Chondrocyte (in vitro differentiated cells): ENCODE results near the gene TNPO1. TPM values are rescaled to one million over a fixed set of nuclear protein-coding genes. Genes with fewer than 3 reads are reported as not detected.

Experiments
- DNase-seq: peaks from one replicate; pipeline ENCODE4 v3.0.0; 2021; ENCODE audit warnings: mixed read lengths, low spot score
- H3K27ac Mint-ChIP-seq: one replicate; pipeline ENCODE4 v1.8.0; 2021; ENCODE audit warnings: mild to moderate bottlenecking, moderate library complexity, mixed read lengths; ENCODE audit not compliant: unreplicated experiment
- H3K27me3 Mint-ChIP-seq: 2 replicates; pipeline ENCODE4 v1.8.0; 2021; ENCODE audit warnings: low read depth, mixed read lengths
- H3K36me3 Mint-ChIP-seq: 2 replicates; pipeline ENCODE4 v1.8.0; 2021; ENCODE audit warnings: low read depth, mixed read lengths
- H3K4me1 Mint-ChIP-seq: 2 replicates; pipeline ENCODE4 v1.8.0; 2021; ENCODE audit warnings: low read depth, mild to moderate bottlenecking, mixed read lengths
- H3K4me3 Mint-ChIP-seq: one replicate; pipeline ENCODE4 v1.8.0; 2021; ENCODE audit warnings: mild to moderate bottlenecking, moderate library complexity, mixed read lengths; ENCODE audit not compliant: unreplicated experiment
- H3K9me3 Mint-ChIP-seq: 2 replicates; pipeline ENCODE4 v1.8.0; 2021; ENCODE audit warnings: low read depth, mixed read lengths
- total RNA-seq: library from RNA; stranded (reverse); gene quantifications from 3 replicates; pipeline ENCODE4 v1.2.1, GENCODE V29; 2021
- TF ChIP-seq, protein P1 (sequence below): fragments of 200-600 bp; sonication (generic); IDR thresholded peaks from 2 replicates; pipeline ENCODE4 v1.5.0; 2021; ENCODE audit warnings: antibody characterized with exemption, mild to moderate bottlenecking, moderate library complexity

TNPO1 gene
- total RNA-seq, 1 donor from 2014 or later, result 132 TPM

- no peak for DNase-seq
- no peaks in the 10 kb centered on the region for H3K27me3 Mint-ChIP-seq
- no peaks in the 10 kb centered on the region for H3K36me3 Mint-ChIP-seq
- H3K9me3 Mint-ChIP-seq, result no peaks in the 10 kb centered on the region
- peaks cover 19% of the 10 kb centered on the region for H3K4me1 Mint-ChIP-seq
- no peak overlapping the region for H3K27ac Mint-ChIP-seq
- H3K4me3 Mint-ChIP-seq, result no peak overlapping the region
- TF ChIP-seq, protein P1, sequence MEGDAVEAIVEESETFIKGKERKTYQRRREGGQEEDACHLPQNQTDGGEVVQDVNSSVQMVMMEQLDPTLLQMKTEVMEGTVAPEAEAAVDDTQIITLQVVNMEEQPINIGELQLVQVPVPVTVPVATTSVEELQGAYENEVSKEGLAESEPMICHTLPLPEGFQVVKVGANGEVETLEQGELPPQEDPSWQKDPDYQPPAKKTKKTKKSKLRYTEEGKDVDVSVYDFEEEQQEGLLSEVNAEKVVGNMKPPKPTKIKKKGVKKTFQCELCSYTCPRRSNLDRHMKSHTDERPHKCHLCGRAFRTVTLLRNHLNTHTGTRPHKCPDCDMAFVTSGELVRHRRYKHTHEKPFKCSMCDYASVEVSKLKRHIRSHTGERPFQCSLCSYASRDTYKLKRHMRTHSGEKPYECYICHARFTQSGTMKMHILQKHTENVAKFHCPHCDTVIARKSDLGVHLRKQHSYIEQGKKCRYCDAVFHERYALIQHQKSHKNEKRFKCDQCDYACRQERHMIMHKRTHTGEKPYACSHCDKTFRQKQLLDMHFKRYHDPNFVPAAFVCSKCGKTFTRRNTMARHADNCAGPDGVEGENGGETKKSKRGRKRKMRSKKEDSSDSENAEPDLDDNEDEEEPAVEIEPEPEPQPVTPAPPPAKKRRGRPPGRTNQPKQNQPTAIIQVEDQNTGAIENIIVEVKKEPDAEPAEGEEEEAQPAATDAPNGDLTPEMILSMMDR, result no peak
Observed at GRCh38 chr5:72947498-72947897, 131.0 kb downstream of the TNPO1 start.

DNA sequence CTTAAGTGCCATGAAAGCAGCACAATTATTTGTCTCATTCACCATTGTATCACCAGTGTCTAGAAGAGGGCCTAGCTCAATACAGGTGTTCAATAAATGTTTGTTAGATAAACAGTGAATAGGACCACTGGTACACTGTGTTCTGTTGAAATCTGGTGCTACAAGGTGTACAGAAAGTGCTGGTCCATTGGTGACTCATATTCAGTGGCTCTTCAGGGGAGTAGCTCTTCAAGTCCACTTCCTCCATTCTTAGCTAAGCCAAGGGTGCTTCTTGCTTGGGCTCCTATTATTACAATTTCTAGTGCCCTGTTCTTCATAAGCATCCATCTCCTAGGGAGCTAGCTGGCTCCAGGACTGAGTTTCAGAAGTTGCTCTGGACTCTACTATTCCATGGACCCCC is 133.0 kb downstream of the TNPO1 start:
- H3K4me1 Mint-ChIP-seq, result peaks cover 28% of the 10 kb centered on the region
- DNase-seq, result no peak
- TF ChIP-seq, protein P1, result no peak
- H3K36me3 Mint-ChIP-seq, result no peaks in the 10 kb centered on the region
- no peaks in the 10 kb centered on the region for H3K27me3 Mint-ChIP-seq
- no peak overlapping the region for H3K27ac Mint-ChIP-seq
- H3K9me3 Mint-ChIP-seq, result no peaks in the 10 kb centered on the region
- no peak overlapping the region for H3K4me3 Mint-ChIP-seq

- peak overlapping the region; percentile 0 for H3K27ac Mint-ChIP-seq
- H3K9me3 Mint-ChIP-seq, result no peaks in the 10 kb centered on the region
- TF ChIP-seq, protein P1, result no peak
- DNase-seq, result no peak
- peaks cover 33% of the 10 kb centered on the region for H3K4me1 Mint-ChIP-seq
- H3K36me3 Mint-ChIP-seq, result no peaks in the 10 kb centered on the region
- H3K27me3 Mint-ChIP-seq, result no peaks in the 10 kb centered on the region
- H3K4me3 Mint-ChIP-seq, result no peak overlapping the region
Observed at GRCh38 chr5:72951671-72952468, 135.4 kb downstream of the TNPO1 start.

GRCh38 chr5:72954389-72954788 is 137.9 kb downstream of the TNPO1 start:
- no peak for DNase-seq
- Mint-ChIP-seq H3K36me3 (no peaks in the 10 kb centered on the region), H3K27ac (peak overlapping the region; percentile 52), H3K27me3 (no peaks in the 10 kb centered on the region), H3K4me3 (peak overlapping the region; percentile 10), H3K9me3 (no peaks in the 10 kb centered on the region), H3K4me1 (peaks cover 55% of the 10 kb centered on the region)
- TF ChIP-seq, protein P1, result no peak

DNA sequence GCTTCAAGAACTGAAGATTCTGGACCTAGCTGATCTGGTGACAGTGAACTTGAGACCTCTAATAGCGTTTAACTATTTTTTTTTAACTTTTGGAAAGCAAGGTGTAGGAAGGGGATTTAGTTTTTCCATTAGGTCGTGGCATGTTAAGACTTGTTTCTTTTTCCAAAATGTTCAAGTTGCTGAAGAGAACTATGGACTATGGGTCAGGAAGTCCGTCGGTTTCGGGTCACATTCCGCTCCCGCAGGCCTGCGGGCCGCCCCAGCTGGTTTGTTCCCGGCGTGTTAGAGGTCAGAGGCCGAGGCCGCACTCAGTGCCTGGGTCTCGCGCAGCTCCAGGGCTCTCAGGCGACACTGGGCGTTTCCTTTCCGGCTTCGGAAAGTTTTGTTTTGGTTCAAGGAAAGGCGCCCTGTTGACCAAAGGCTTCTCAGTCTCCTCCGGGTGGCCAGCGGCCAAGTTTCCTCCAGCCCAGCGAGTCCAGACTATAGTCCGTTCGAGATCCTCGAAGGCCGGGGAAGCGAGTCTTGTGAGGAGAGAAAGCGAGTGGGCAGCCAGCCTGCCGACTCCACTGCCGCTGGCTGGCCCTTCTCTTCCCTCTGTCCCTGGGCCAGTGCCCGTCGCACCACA is 138.8 kb downstream of the TNPO1 start:
- Mint-ChIP-seq H3K27ac (peak overlapping the region; percentile 99), H3K9me3 (no peaks in the 10 kb centered on the region), H3K36me3 (no peaks in the 10 kb centered on the region), H3K4me1 (peaks cover 55% of the 10 kb centered on the region), H3K27me3 (no peaks in the 10 kb centered on the region), H3K4me3 (peak overlapping the region; percentile 86)
- peak; percentile 86 for DNase-seq
- TF ChIP-seq, protein P1, result no peak
